Measurements from ENCODE around the gene TCHP. TPM values are rescaled to one million over a fixed set of nuclear protein-coding genes. Genes with fewer than 3 reads are reported as not detected.

The TCHP gene
- total and polyA plus RNA-seq, 2 of the 13 experiments (the other 11 are each of a cell fraction or from before 2014, with no cell fraction given) = 6.7 to 12.2 TPM

DNA sequence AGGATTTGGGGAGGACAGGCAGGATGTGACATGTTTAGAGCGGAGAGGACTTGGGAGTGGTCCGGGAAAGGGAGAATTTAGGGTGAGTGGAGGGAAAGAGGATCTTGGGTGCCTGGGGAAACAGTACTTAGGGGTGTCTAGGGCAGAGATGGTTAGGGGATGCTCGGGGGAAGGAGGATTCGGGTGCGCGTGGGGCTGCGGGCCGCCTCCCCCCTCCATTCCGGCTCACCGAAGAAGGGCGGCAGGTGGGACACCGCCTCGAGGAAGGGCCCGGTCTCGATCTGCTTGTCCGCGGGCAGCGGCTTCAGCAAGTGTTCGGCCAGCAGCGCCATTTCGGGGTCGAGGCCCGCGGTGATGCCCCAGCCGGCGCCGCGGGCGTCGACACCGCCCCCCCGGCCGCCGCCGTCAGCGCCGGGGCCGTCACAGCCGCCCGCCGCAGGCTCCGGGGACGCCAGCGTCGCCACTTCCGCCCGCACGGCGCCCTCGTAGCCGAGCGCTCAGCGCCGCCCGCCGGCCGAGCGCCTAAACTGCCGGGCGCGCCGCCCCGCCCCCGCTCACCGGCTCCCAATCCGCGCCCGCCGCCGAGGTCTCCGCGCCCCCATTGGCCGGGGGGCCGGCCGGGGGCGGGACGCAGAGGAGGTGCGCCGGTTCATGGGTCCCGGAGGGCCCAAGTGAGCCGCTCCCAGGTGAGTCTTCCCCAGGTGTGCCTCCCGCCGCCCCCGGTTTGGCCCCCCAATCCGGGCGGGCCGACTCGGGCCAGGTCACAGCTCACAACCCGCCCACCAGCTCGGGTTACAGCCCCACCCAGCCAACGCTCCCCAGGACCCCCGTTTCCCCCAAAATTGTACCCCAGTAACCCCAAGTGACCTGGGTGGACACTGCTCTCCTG, 19.8 kb upstream of the TCHP start, which contains the start of gene GLTP (continued):
- TF ChIP-seq ZHX2 (IDR thresholded peaks at IDR 0.05; ENCODE audit: low read depth) = peak; percentile 52; the same call in 1 of the 2 replicates
- no peak for TF ChIP-seq ZHX2 (CRISPR knock-in tag; IDR thresholded peaks at IDR 0.05; ENCODE audit: borderline replicate concordance)
- TF ChIP-seq CREB1 (IDR thresholded peaks at IDR 0.05) = peak; percentile 49; the same call in 1 of the 2 replicates
- TF ChIP-seq CREB1 (CRISPR knock-in tag; IDR thresholded peaks at IDR 0.05) = no peak
- peak; percentile 3; the same call in 1 of the 2 replicates for TF ChIP-seq BORCS8-MEF2B (CRISPR knock-in tag; IDR thresholded peaks at IDR 0.05)
- peak; percentile 82 for TF ChIP-seq SP2 (CRISPR knock-in tag; IDR thresholded peaks at IDR 0.05)
- TF ChIP-seq SIN3A (IDR thresholded peaks at IDR 0.05; ENCODE audit: borderline replicate concordance, low read depth, low read length) = peak; percentile 67; the same call in 1 of the 2 replicates
- 0 out of 2 replicates have a peak, but pooled peaks have one; percentile 31 for TF ChIP-seq ZNF318 (CRISPR knock-in tag; IDR thresholded peaks at IDR 0.05)
- no peak for TF ChIP-seq ZNF563 (CRISPR knock-in tag; IDR thresholded peaks at IDR 0.05)
- no peak for TF ChIP-seq ZNF180 (CRISPR knock-in tag; IDR thresholded peaks at IDR 0.05; ENCODE audit: borderline replicate concordance, low read depth)
- TF ChIP-seq CENPT (CRISPR knock-in tag; IDR thresholded peaks at IDR 0.05; ENCODE audit: low read depth) = no peak
- no peak for TF ChIP-seq IKZF1 (IDR thresholded peaks at IDR 0.05)
- TF ChIP-seq HNRNPK (IDR thresholded peaks at IDR 0.05; ENCODE audit: low read depth, low read length, poor library complexity, severe bottlenecking) = peak; percentile 29
- peak; percentile 74 for TF ChIP-seq IKZF4 (CRISPR knock-in tag; IDR thresholded peaks at IDR 0.05; ENCODE audit: borderline replicate concordance, low read depth, not compliant biosample characterization)

All from HepG2 (cell line).